ENCODE measurements around the gene BANP.

The BANP gene

GRCh38 chr16:87947356-87948118, 3.7 kb upstream of the BANP start (continued):
- TF ChIP-seq PRDM10 (tag by site-specific recombination; IDR thresholded peaks at IDR 0.05) (no peak), ZFP37 (tag by site-specific recombination; IDR thresholded peaks at IDR 0.05) (no peak), ZNF169 (tag by site-specific recombination; IDR thresholded peaks at IDR 0.05) (no peak), PRDM4 (tag by site-specific recombination; IDR thresholded peaks at IDR 0.05) (no peak)

- TF ChIP-seq ZNF521 (tag by site-specific recombination; IDR thresholded peaks at IDR 0.05) (no peak), GLI2 (tag by site-specific recombination; IDR thresholded peaks at IDR 0.05; ENCODE audit: borderline replicate concordance, low read depth) (no peak), ZNF311 (tag by site-specific recombination; IDR thresholded peaks at IDR 0.05; ENCODE audit: borderline replicate concordance) (no peak), ZFHX2 (tag by site-specific recombination; conservative IDR thresholded peaks at IDR 0.05) (no peak), ZNF776 (tag by site-specific recombination; IDR thresholded peaks at IDR 0.05; ENCODE audit: borderline replicate concordance) (no peak), ZNF426 (tag by site-specific recombination; IDR thresholded peaks at IDR 0.05) (no peak), ZNF664 (tag by site-specific recombination; IDR thresholded peaks at IDR 0.05) (no peak), ZNF560 (tag by site-specific recombination; IDR thresholded peaks at IDR 0.05; ENCODE audit: borderline replicate concordance) (no peak), ZNF792 (tag by site-specific recombination; IDR thresholded peaks at IDR 0.05) (no peak), SP7 (tag by site-specific recombination; IDR thresholded peaks at IDR 0.05) (no peak), ZFP3 (tag by site-specific recombination; IDR thresholded peaks at IDR 0.05; ENCODE audit: low read depth) (no peak), PRDM2 (tag by site-specific recombination; IDR thresholded peaks at IDR 0.05; ENCODE audit: borderline replicate concordance) (no peak), ZNF16 (tag by site-specific recombination; IDR thresholded peaks at IDR 0.05; ENCODE audit: low read depth) (no peak), HOXC10 (CRISPR knock-in tag; IDR thresholded peaks at IDR 0.05) (no peak), ZNF239 (tag by site-specific recombination; IDR thresholded peaks at IDR 0.05) (no peak), SCRT1 (tag by site-specific recombination; IDR thresholded peaks at IDR 0.05; ENCODE audit: borderline replicate concordance) (no peak), ZNF704 (tag by site-specific recombination; IDR thresholded peaks at IDR 0.05) (no peak), ZBTB8A (tag by site-specific recombination; IDR thresholded peaks at IDR 0.05) (no peak), YY1 (tag by site-specific recombination; IDR thresholded peaks at IDR 0.05) (no peak)
- ChIA-PET CTCF (no interaction called here), POLR2A (interaction anchor here (0.9 kb wide), 1 partner anchor 9 kb away, joined by 3 read pairs; no protein-coding TSS in a partner anchor)
- no peak overlapping the region for H3K4me3 ChIP-seq (ENCODE audit: low read depth, low read length)
- H3K36me3 ChIP-seq (ENCODE audit: control insufficient read depth in 2 of 2, insufficient read depth in 1 of 2, low read length in 2 of 2): peaks cover 4 to 5% of the 10 kb centered on the region in 2 experiments; a peak in 2 of 3 replicates
- peaks cover 6% of the 10 kb centered on the region; the same call in 1 of the 2 replicates for H3K4me1 ChIP-seq (ENCODE audit: control insufficient read depth, insufficient read depth, low read length)
- H3K9me3 ChIP-seq (ENCODE audit: control insufficient read depth, insufficient read depth, low read depth, low read length): no peaks in the 10 kb centered on the region
- H3K27ac ChIP-seq (ENCODE audit: extremely low read depth, low read depth, low read length): no peak overlapping the region
Observed at GRCh38 chr16:87948119-87948545, 3.1 kb upstream of the BANP start.
